Measurements from ENCODE around the gene EID2. TPM values are rescaled to one million over a fixed set of nuclear protein-coding genes. Genes with fewer than 3 reads are reported as not detected.

EID2 gene
- total and polyA plus RNA-seq, 2 donors from 2014 or later: 12.0 to 17.0 TPM

DNA sequence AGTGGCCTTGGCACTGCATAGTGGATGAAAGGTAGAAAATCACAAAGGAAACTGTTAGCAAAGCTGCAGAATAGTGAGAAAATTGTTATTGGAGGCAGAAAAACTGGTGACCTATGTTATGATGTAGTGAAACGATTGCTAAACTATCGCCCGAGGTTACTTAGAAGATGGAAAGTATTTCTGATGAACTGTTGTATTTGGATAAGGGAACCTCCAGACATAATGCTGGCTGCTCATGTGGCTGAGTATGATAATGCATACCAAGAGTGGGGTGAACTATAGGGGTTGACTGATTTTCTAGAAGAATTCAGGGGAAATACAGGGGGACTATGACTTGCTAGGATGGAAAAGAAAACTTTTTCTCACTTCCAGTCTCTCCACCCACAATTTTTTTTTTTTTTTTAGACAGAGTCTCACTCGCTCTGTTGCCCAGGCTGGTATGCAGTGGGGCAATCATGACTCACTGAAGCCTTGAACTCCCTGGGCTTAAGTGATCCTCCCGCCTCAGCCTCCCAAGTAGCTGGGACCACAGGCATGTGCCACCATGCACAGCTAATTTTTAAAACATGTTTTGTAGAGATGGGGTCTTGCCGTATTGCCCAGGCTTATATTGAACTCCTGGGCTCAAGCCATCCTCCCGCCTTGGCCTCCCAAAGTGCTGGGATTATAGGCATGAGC, 4.4 kb upstream of the EID2 start:
- FAIRE-seq: no peak
- Histone ChIP-seq H3K4me1 (ENCODE audit: control insufficient read depth in 2 of 3, insufficient read depth in 2 of 3, low read depth in 1 of 3, low read length in 3 of 3) (no peaks in the 10 kb centered on the region), H3K4me3 (ENCODE audit: low read length in 3 of 3) (no peak overlapping the region), H3K27me3 (ENCODE audit: control insufficient read depth, insufficient read depth, low read length) (no peaks in the 10 kb centered on the region), H3K9me3 (ENCODE audit: control insufficient read depth in 2 of 3, insufficient read depth in 1 of 3, low read length in 3 of 3) (no peaks in the 10 kb centered on the region), H3K9ac (ENCODE audit: low read length in 3 of 3) (no peak overlapping the region), H3K36me3 (ENCODE audit: control insufficient read depth in 2 of 3, insufficient read depth in 3 of 3, low read length in 3 of 3) (no peaks in the 10 kb centered on the region), H3K27ac (ENCODE audit: low read depth in 2 of 2, low read length in 2 of 2) (no peak overlapping the region)
- intact Hi-C loops (cut with DNase I): no loop called here
- no peak for DNase-seq
- TF ChIP-seq, protein P1, sequence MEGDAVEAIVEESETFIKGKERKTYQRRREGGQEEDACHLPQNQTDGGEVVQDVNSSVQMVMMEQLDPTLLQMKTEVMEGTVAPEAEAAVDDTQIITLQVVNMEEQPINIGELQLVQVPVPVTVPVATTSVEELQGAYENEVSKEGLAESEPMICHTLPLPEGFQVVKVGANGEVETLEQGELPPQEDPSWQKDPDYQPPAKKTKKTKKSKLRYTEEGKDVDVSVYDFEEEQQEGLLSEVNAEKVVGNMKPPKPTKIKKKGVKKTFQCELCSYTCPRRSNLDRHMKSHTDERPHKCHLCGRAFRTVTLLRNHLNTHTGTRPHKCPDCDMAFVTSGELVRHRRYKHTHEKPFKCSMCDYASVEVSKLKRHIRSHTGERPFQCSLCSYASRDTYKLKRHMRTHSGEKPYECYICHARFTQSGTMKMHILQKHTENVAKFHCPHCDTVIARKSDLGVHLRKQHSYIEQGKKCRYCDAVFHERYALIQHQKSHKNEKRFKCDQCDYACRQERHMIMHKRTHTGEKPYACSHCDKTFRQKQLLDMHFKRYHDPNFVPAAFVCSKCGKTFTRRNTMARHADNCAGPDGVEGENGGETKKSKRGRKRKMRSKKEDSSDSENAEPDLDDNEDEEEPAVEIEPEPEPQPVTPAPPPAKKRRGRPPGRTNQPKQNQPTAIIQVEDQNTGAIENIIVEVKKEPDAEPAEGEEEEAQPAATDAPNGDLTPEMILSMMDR (IDR thresholded peaks at IDR 0.05; ENCODE audit: borderline replicate concordance, extremely low read depth, insufficient read depth): no peak

DNA sequence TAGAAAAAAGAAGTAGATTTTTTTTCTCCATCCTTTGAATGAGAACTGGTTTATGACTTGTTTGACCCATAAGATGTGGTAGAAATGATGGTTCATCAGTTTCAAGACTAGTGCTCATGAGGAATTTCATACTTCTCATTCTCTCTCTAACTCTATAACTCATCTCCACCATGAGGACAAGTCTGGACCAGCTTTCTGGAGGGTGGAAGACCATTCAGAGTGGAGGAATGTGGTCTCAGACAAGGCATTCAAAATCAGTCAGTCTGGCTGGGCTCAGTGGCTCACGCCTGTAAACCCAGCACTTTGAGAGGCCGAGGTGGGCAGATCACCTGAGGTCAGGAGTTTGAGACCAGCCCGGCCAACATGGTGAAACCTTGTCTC, 3.5 kb upstream of the EID2 start:
- intact Hi-C loops (cut with DNase I): no loop called here
- Histone ChIP-seq H3K4me1 (ENCODE audit: control insufficient read depth in 2 of 3, insufficient read depth in 2 of 3, low read depth in 1 of 3, low read length in 3 of 3) (peaks cover 0 to 4% (median 3%) of the 10 kb centered on the region in 3 donors), H3K9me3 (ENCODE audit: control insufficient read depth in 2 of 3, insufficient read depth in 1 of 3, low read length in 3 of 3) (no peaks in the 10 kb centered on the region), H3K27me3 (ENCODE audit: control insufficient read depth, insufficient read depth, low read length) (no peaks in the 10 kb centered on the region), H3K9ac (ENCODE audit: low read length in 3 of 3) (no peak overlapping the region), H3K36me3 (ENCODE audit: control insufficient read depth in 2 of 3, insufficient read depth in 3 of 3, low read length in 3 of 3) (no peaks in the 10 kb centered on the region), H3K4me3 (ENCODE audit: low read length in 3 of 3) (no peak overlapping the region), H3K27ac (ENCODE audit: low read depth in 2 of 2, low read length in 2 of 2) (no peak overlapping the region)
- TF ChIP-seq, protein P1 (IDR thresholded peaks at IDR 0.05; ENCODE audit: borderline replicate concordance, extremely low read depth, insufficient read depth): no peak
- DNase-seq (no peak), FAIRE-seq (no peak)

DNA sequence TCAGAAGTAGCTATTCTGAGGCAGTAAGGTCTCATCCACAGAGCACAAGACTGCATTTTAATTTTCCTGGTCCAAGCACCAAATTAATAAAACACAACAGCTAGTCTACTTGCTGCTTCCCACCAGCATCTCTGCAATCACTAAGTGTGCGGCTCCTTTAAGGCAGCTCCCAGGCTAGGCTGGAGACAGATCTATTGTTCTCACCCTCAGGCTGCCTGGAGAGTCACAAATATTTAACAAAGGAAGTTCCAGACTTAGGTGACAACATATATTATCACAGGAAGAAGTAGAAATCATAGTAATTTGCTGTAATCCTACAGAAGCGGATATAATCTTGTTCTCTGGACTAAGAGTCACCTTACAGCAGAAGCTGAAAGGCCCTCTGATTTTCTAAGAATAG, 2.2 kb upstream of the EID2 start:
- Histone ChIP-seq H3K4me3 (ENCODE audit: low read length in 3 of 3) (no peak overlapping the region), H3K36me3 (ENCODE audit: control insufficient read depth in 2 of 3, insufficient read depth in 3 of 3, low read length in 3 of 3) (no peaks in the 10 kb centered on the region), H3K27me3 (ENCODE audit: control insufficient read depth, insufficient read depth, low read length) (no peaks in the 10 kb centered on the region), H3K9ac (ENCODE audit: low read length in 3 of 3) (no peak overlapping the region), H3K27ac (ENCODE audit: low read depth in 2 of 2, low read length in 2 of 2) (no peak overlapping the region), H3K4me1 (ENCODE audit: control insufficient read depth in 2 of 3, insufficient read depth in 2 of 3, low read depth in 1 of 3, low read length in 3 of 3) (peaks cover 0 to 4% (median 3%) of the 10 kb centered on the region in 3 donors), H3K9me3 (ENCODE audit: control insufficient read depth in 2 of 3, insufficient read depth in 1 of 3, low read length in 3 of 3) (no peaks in the 10 kb centered on the region)
- DNase-seq: no peak
- no peak for FAIRE-seq
- TF ChIP-seq, protein P1 (IDR thresholded peaks at IDR 0.05; ENCODE audit: borderline replicate concordance, extremely low read depth, insufficient read depth): no peak
- intact Hi-C loops (cut with DNase I): no loop called here

DNA sequence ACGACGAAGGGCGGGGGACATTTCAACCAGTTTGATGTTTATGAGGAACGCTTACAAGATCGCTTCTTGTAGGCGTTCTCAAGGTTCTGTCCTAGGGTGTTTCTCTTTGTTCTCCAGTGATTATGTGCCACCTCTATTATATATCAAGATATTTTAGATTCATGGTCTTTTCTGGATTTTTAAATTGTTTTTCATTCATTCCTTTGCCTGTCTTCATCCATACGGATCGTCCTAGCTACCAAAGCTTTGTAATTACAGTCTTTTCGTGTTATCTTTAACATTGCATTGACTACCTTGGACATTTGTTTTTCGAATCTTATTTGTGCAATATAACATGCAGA, 342 bp upstream of the EID2 start:
- H3K27me3 ChIP-seq (ENCODE audit: control insufficient read depth, insufficient read depth, low read length): no peaks in the 10 kb centered on the region
- intact Hi-C loops (cut with DNase I): no loop called here
- no peak for FAIRE-seq
- no peaks in the 10 kb centered on the region for H3K36me3 ChIP-seq (ENCODE audit: control insufficient read depth in 2 of 3, insufficient read depth in 3 of 3, low read length in 3 of 3)
- H3K27ac ChIP-seq (ENCODE audit: low read depth in 2 of 2, low read length in 2 of 2): no peak overlapping the region
- TF ChIP-seq, protein P1 (IDR thresholded peaks at IDR 0.05; ENCODE audit: borderline replicate concordance, extremely low read depth, insufficient read depth): no peak
- H3K4me3 ChIP-seq (ENCODE audit: low read length in 3 of 3): no peak overlapping the region
- DNase-seq: no peak
- no peak overlapping the region for H3K9ac ChIP-seq (ENCODE audit: low read length in 3 of 3)
- H3K4me1 ChIP-seq (ENCODE audit: control insufficient read depth in 2 of 3, insufficient read depth in 2 of 3, low read depth in 1 of 3, low read length in 3 of 3): peaks cover 0 to 4% (median 3%) of the 10 kb centered on the region in 3 donors
- no peaks in the 10 kb centered on the region for H3K9me3 ChIP-seq (ENCODE audit: control insufficient read depth in 2 of 3, insufficient read depth in 1 of 3, low read length in 3 of 3)
